Measurements from ENCODE around the gene KSR1.

DNA sequence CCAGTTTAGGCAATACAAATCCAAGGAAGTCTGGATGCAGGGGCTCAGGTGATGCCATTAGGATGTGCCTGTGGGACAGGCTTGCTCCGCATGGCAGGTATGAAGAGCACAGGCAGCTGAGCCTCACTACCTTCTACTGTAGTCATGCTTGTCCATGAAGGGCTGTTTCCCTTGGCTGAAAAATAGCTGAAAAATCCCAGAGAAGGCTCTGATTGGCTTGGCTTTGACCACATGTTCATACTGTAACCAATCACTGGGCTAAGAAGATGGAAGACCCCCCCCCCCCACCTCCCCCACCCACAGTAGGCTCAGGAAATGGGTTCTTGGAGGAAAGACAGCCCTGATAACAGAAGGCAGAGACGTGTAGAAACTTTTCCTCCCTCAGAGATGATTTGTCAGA, 108.2 kb downstream of the KSR1 start:
- TF ChIP-seq, protein P1, sequence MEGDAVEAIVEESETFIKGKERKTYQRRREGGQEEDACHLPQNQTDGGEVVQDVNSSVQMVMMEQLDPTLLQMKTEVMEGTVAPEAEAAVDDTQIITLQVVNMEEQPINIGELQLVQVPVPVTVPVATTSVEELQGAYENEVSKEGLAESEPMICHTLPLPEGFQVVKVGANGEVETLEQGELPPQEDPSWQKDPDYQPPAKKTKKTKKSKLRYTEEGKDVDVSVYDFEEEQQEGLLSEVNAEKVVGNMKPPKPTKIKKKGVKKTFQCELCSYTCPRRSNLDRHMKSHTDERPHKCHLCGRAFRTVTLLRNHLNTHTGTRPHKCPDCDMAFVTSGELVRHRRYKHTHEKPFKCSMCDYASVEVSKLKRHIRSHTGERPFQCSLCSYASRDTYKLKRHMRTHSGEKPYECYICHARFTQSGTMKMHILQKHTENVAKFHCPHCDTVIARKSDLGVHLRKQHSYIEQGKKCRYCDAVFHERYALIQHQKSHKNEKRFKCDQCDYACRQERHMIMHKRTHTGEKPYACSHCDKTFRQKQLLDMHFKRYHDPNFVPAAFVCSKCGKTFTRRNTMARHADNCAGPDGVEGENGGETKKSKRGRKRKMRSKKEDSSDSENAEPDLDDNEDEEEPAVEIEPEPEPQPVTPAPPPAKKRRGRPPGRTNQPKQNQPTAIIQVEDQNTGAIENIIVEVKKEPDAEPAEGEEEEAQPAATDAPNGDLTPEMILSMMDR (conservative IDR thresholded peaks at IDR 0.05 in 1 of 2, IDR thresholded peaks at IDR 0.05 in 1 of 2; ENCODE audit: low read depth in 1 of 2, low read length in 2 of 2): no peak
- TF ChIP-seq EZH2 (IDR thresholded peaks at IDR 0.05; ENCODE audit: low read length, missing control alignments): no peak
